SK-N-SH (cell line): ENCODE measurements around the gene CHST3. TPM values are rescaled to one million over a fixed set of nuclear protein-coding genes. Genes with fewer than 3 reads are reported as not detected.

Experiments used
- CTCF ChIA-PET: fragments of 300-600, 350-600 bp; formaldehyde crosslinking; extraction: SDS; loops from one replicate; lab custom pipeline; 2021; lab: Yijun Ruan, JAX
- POLR2A ChIA-PET: fragments of 350-600 bp; sonication (Branson Sonifier 250); formaldehyde crosslinking; extraction: SDS; loops from one replicate; lab custom pipeline; 2020; ENCODE audit warnings: antibody characterized with exemption, inconsistent platforms; lab: Yijun Ruan, JAX
- DNase-seq: peaks from one replicate; pipeline ENCODE4 v3.0.0; 2012
- H2AFZ ChIP-seq: fragments of 200-600 bp; sonication (generic); 2 replicates; pipeline ENCODE4 v1.8.1; 2016; ENCODE audit warnings: antibody characterized with exemption, mild to moderate bottlenecking, low read depth
- H3F3A ChIP-seq: fragments of 200-600 bp; sonication (generic); replicated peaks from 2 replicates; pipeline ENCODE3; 2016; ENCODE audit warnings: antibody characterized with exemption, mild to moderate bottlenecking; ENCODE audit not compliant: insufficient read depth
- H3K27ac ChIP-seq, 2 experiments: fragments of 200-500 bp in 1 of 2; fragments of 200-600 bp in 1 of 2; sonication (Bioruptor generic) in 1 of 2; sonication (generic), shearing (Covaris generic) in 1 of 2; 2 replicates each; pipeline versions ENCODE4 v1.5.1 to v1.6.1; 2014 to 2016; ENCODE audit warnings: low read depth in 2 of 2, inconsistent platforms in 1 of 2, low read length in 1 of 2, mild to moderate bottlenecking in 1 of 2, mixed read lengths in 1 of 2
- H3K27me3 ChIP-seq: fragments of 200-600 bp; sonication (generic), shearing (Covaris generic); 2 replicates; pipeline ENCODE4 v1.6.1; 2016; ENCODE audit warnings: mixed run types; ENCODE audit not compliant: insufficient read depth
- H3K36me3 ChIP-seq, 2 experiments: fragments of 200-500 bp in 1 of 2; fragments of 200-600 bp in 1 of 2; sonication (Bioruptor generic) in 1 of 2; sonication (generic) in 1 of 2; replicated peaks in 1 of 2; 2 replicates each; pipeline versions ENCODE3 to v1.5.1; 2014 to 2016; ENCODE audit warnings: low read length in 1 of 2, mild to moderate bottlenecking in 1 of 2; ENCODE audit not compliant: insufficient read depth in 2 of 2, control insufficient read depth in 1 of 2
- H3K4me1 ChIP-seq, 2 experiments: fragments of 200-500 bp in 1 of 2; fragments of 200-600 bp in 1 of 2; sonication (Bioruptor generic) in 1 of 2; sonication (generic), shearing (Covaris generic) in 1 of 2; 2 replicates each; pipeline versions ENCODE4 v1.5.1 to v1.6.1; 2014 to 2016; ENCODE audit warnings: low read depth in 1 of 2, low read length in 1 of 2, mixed run types in 1 of 2; ENCODE audit not compliant: insufficient read depth in 2 of 2, control insufficient read depth in 1 of 2
- H3K4me2 ChIP-seq: fragments of 200-600 bp; sonication (generic), shearing (Covaris generic); 2 replicates; pipeline ENCODE4 v1.6.1; 2017; ENCODE audit warnings: mixed run types
- H3K4me3 ChIP-seq, 2 experiments: fragments of 200-500 bp in 1 of 2; fragments of 200-600 bp in 1 of 2; sonication (Bioruptor generic) in 1 of 2; sonication (generic), shearing (Covaris generic) in 1 of 2; 2 replicates each; pipeline versions ENCODE4 v1.5.1 to v1.8.1; 2014 to 2016; ENCODE audit warnings: low read depth in 2 of 2, inconsistent platforms in 1 of 2, low read length in 1 of 2, mild to moderate bottlenecking in 1 of 2, mixed read lengths in 1 of 2, moderate library complexity in 1 of 2
- H3K79me2 ChIP-seq: fragments of 200-600 bp; sonication (generic); 2 replicates; pipeline ENCODE4 v1.8.1; 2017; ENCODE audit warnings: mild to moderate bottlenecking; ENCODE audit not compliant: insufficient read depth
- H3K9ac ChIP-seq: fragments of 200-600 bp; sonication (generic); 2 replicates; pipeline ENCODE4 v1.6.1; 2017; ENCODE audit warnings: mixed run types
- H3K9me2 ChIP-seq: fragments of 200-600 bp; sonication (generic); 2 replicates; pipeline ENCODE4 v1.6.1; 2017; ENCODE audit warnings: mixed run types
- H3K9me3 ChIP-seq: fragments of 200-600 bp; sonication (generic); 2 replicates; pipeline ENCODE4 v1.6.1; 2017; ENCODE audit warnings: mixed run types, mild to moderate bottlenecking, moderate library complexity
- H4K20me1 ChIP-seq: fragments of 200-600 bp; sonication (generic); 2 replicates; pipeline ENCODE4 v1.6.1; 2017; ENCODE audit warnings: mild to moderate bottlenecking, mixed run types; ENCODE audit not compliant: insufficient read depth
- EZH2phosphoT487 ChIP-seq: fragments of 200-600 bp; sonication (generic); IDR thresholded peaks from 2 replicates; pipeline ENCODE4 v1.6.1; 2017; ENCODE audit warnings: low read depth, mixed run types, mild to moderate bottlenecking, antibody characterized with exemption, moderate library complexity, borderline replicate concordance
- FOSL2 ChIP-seq: IDR thresholded peaks from 2 replicates; pipeline ENCODE4 v1.4.0; 2012; ENCODE audit warnings: low read depth, mild to moderate bottlenecking, moderate library complexity, borderline replicate concordance
- JUND ChIP-seq: IDR thresholded peaks from 2 replicates; pipeline ENCODE4 v1.4.0; 2012
- NRF1 ChIP-seq: IDR thresholded peaks from 2 replicates; pipeline ENCODE4 v1.6.1; 2012; ENCODE audit warnings: low read depth, mild to moderate bottlenecking, low read length
- RCOR1 ChIP-seq: fragments of 150-350 bp; IDR thresholded peaks from 2 replicates; pipeline ENCODE4 v1.6.1; 2017; ENCODE audit warnings: antibody characterized with exemption, low read length
- RFX5 ChIP-seq: IDR thresholded peaks from 2 replicates; pipeline ENCODE4 v1.6.1; 2012; ENCODE audit warnings: mild to moderate bottlenecking, improper control_type of control experiment, low read length
- RXRA ChIP-seq: IDR thresholded peaks from 2 replicates; pipeline ENCODE4 v1.4.0; 2012; ENCODE audit warnings: low read depth, mild to moderate bottlenecking, borderline replicate concordance
- SIN3A ChIP-seq: IDR thresholded peaks from 2 replicates; pipeline ENCODE4 v1.6.1; 2012; ENCODE audit warnings: low read depth, mild to moderate bottlenecking, low read length, moderate library complexity, borderline replicate concordance
- SMC3 ChIP-seq: IDR thresholded peaks from 2 replicates; pipeline ENCODE4 v1.6.1; 2012; ENCODE audit warnings: low read depth, low read length, improper control_type of control experiment
- TAF1 ChIP-seq: IDR thresholded peaks from 2 replicates; pipeline ENCODE4 v1.6.1; 2012; ENCODE audit warnings: low read depth, mild to moderate bottlenecking, low read length, moderate library complexity, borderline replicate concordance
- TEAD4 ChIP-seq: IDR thresholded peaks from 2 replicates; pipeline ENCODE4 v1.4.0; 2012; ENCODE audit warnings: mild to moderate bottlenecking, borderline replicate concordance; ENCODE audit not compliant: insufficient read depth
- YY1 ChIP-seq: IDR thresholded peaks from 2 replicates; pipeline ENCODE4 v1.4.0; 2012; ENCODE audit warnings: low read depth, mild to moderate bottlenecking
- WGBS: methylation state at CpG from one replicate; pipeline ENCODE4 v1.1.6; 2017; ENCODE audit warnings: low lambda C conversion rate; 5-methylcytosine and 5-hydroxymethylcytosine counted together
- polyA plus RNA-seq, 3 experiments: library from polyadenylated mRNA; depleted of rRNA; stranded (reverse); fragments of >200 nt; gene quantifications; 2 replicates each; pipeline ENCODE4 v1.2.3, GENCODE V29; 2012
- TF ChIP-seq, protein P1 (sequence below): fragments of 150-350 bp; IDR thresholded peaks from 2 replicates; pipeline ENCODE4 v1.6.1; 2016; ENCODE audit warnings: mild to moderate bottlenecking, low read depth, low read length
- TF ChIP-seq, protein P2 (sequence below): IDR thresholded peaks from 2 replicates; pipeline ENCODE4; 2012
- TF ChIP-seq, protein P3 (sequence below): IDR thresholded peaks from 2 replicates; pipeline ENCODE4 v1.4.0; 2012; ENCODE audit warnings: low read depth
- TF ChIP-seq, protein P4 (sequence below): IDR thresholded peaks from 2 replicates; pipeline ENCODE4 v1.4.0; 2012; ENCODE audit warnings: low read depth, borderline replicate concordance

The CHST3 gene
- polyA plus RNA-seq, 1 of the 3 experiments (the other 2 are of a cell fraction) = 6.0 TPM

DNA sequence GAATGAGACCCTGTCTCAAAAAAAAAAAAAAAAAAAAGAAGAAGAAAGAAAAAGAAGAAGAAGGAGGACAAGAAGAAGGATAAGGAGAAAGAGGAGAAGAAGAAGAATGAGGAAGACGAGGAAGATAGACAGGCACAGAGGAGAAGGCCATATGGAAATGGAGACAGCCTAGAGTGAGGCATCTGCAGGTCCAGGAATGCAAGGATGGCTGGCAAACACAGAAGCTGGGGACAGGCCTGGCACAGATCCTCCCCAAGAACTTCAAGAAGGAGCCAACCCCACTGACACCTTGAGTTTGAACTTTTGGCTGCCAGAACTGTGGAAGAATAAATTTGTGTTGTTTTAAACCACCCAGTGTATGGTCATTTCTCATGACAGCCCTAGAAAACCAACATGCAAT is 85.3 kb downstream of the CHST3 start:
- no peaks in the 10 kb centered on the region for H4K20me1 ChIP-seq

More for the DNA sequence above, 85.3 kb downstream of the CHST3 start:
- H3K36me3 ChIP-seq = no peaks in the 10 kb centered on the region
- H3K4me1 ChIP-seq = peaks cover 0 to 4% of the 10 kb centered on the region in 2 experiments; a peak in 1 of 4 replicates
- CTCF ChIA-PET = interaction anchor here (0.7 to 11.9 kb wide), 37 partner anchors 9 to 291 kb away, joined by 3 to 250 read pairs (median 7); partner anchors contain the start of gene CHST3
- no peak overlapping the region for H3K27ac ChIP-seq
- H3K9ac ChIP-seq = no peak overlapping the region
- TF ChIP-seq RCOR1 (no peak), SMC3 (no peak), JUND (no peak), TAF1 (no peak), FOSL2 (no peak), RXRA (no peak), TEAD4 (no peak), RFX5 (no peak), YY1 (no peak), EZH2phosphoT487 (no peak), SIN3A (no peak), NRF1 (no peak)
- TF ChIP-seq, protein P1, sequence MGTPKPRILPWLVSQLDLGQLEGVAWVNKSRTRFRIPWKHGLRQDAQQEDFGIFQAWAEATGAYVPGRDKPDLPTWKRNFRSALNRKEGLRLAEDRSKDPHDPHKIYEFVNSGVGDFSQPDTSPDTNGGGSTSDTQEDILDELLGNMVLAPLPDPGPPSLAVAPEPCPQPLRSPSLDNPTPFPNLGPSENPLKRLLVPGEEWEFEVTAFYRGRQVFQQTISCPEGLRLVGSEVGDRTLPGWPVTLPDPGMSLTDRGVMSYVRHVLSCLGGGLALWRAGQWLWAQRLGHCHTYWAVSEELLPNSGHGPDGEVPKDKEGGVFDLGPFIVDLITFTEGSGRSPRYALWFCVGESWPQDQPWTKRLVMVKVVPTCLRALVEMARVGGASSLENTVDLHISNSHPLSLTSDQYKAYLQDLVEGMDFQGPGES = no peak
- TF ChIP-seq, protein P2, sequence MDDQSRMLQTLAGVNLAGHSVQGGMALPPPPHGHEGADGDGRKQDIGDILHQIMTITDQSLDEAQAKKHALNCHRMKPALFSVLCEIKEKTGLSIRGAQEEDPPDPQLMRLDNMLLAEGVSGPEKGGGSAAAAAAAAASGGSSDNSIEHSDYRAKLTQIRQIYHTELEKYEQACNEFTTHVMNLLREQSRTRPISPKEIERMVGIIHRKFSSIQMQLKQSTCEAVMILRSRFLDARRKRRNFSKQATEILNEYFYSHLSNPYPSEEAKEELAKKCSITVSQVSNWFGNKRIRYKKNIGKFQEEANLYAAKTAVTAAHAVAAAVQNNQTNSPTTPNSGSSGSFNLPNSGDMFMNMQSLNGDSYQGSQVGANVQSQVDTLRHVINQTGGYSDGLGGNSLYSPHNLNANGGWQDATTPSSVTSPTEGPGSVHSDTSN = no peak
- TF ChIP-seq, protein P3, sequence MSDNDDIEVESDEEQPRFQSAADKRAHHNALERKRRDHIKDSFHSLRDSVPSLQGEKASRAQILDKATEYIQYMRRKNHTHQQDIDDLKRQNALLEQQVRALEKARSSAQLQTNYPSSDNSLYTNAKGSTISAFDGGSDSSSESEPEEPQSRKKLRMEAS = no peak
- TF ChIP-seq, protein P4, sequence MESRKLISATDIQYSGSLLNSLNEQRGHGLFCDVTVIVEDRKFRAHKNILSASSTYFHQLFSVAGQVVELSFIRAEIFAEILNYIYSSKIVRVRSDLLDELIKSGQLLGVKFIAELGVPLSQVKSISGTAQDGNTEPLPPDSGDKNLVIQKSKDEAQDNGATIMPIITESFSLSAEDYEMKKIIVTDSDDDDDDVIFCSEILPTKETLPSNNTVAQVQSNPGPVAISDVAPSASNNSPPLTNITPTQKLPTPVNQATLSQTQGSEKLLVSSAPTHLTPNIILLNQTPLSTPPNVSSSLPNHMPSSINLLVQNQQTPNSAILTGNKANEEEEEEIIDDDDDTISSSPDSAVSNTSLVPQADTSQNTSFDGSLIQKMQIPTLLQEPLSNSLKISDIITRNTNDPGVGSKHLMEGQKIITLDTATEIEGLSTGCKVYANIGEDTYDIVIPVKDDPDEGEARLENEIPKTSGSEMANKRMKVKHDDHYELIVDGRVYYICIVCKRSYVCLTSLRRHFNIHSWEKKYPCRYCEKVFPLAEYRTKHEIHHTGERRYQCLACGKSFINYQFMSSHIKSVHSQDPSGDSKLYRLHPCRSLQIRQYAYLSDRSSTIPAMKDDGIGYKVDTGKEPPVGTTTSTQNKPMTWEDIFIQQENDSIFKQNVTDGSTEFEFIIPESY = no peak
- TF ChIP-seq, all 33 proteins: peak for 0
- Histone ChIP-seq H3K79me2 (no peaks in the 10 kb centered on the region), H2AFZ (no peak overlapping the region), H3K4me2 (no peak overlapping the region), H3K9me2 (no peaks in the 10 kb centered on the region), H3K9me3 (no peaks in the 10 kb centered on the region), H3F3A (no peaks in the 10 kb centered on the region), H3K27me3 (no peaks in the 10 kb centered on the region), H3K4me3 (no peak overlapping the region)
- POLR2A ChIA-PET = no interaction called here
- no peak for DNase-seq
- 3% methylated on average over 1 of the region's 1 CpG for WGBS
